Aorta (tissue), 5 donors: ENCODE results near the gene IL1RAPL1. TPM values are rescaled to one million over a fixed set of nuclear protein-coding genes. Genes with fewer than 3 reads are reported as not detected.

Experiments
- ATAC-seq: fragments of 200-7000 bp; cut with Tn5 transposase; one replicate; pipeline ENCODE4 v1.9.1; 2022; ENCODE audit warnings: moderate library complexity; ENCODE audit not compliant: low FRiP score
- DNase-seq, 2 donors: peaks; one replicate each; pipeline ENCODE4 v3.0.0-alpha.2; 2020
- H3K27ac ChIP-seq, 2 donors: one replicate each; pipeline ENCODE4 v1.5.1; 2013; ENCODE audit warnings: low read length in 2 of 2, mild to moderate bottlenecking in 2 of 2, moderate library complexity in 2 of 2, control low read depth in 1 of 2, inconsistent platforms in 1 of 2, low read depth in 1 of 2
- H3K27me3 ChIP-seq, 2 donors: one replicate each; pipeline ENCODE4 v1.6.1; 2013; ENCODE audit warnings: control low read depth in 1 of 2, low read length in 1 of 2, mild to moderate bottlenecking in 1 of 2, moderate library complexity in 1 of 2; ENCODE audit not compliant: insufficient read depth in 2 of 2, control insufficient read depth in 1 of 2
- H3K36me3 ChIP-seq, 2 donors: one replicate each; pipeline ENCODE4 v1.6.1; 2013; ENCODE audit warnings: control low read depth in 1 of 2, low read length in 1 of 2, mild to moderate bottlenecking in 1 of 2; ENCODE audit not compliant: insufficient read depth in 2 of 2, control insufficient read depth in 1 of 2
- H3K4me1 ChIP-seq, 2 donors: one replicate each; pipeline ENCODE4 v1.6.1; 2013; ENCODE audit warnings: low read length in 2 of 2, control low read depth in 1 of 2, mild to moderate bottlenecking in 1 of 2, moderate library complexity in 1 of 2; ENCODE audit not compliant: insufficient read depth in 2 of 2, control insufficient read depth in 1 of 2
- H3K4me3 ChIP-seq, 2 donors: one replicate each; pipeline ENCODE4 v1.5.1; 2013; ENCODE audit warnings: low read length in 2 of 2, control low read depth in 1 of 2, mild to moderate bottlenecking in 1 of 2
- H3K9me3 ChIP-seq: one replicate; pipeline ENCODE4 v1.6.1; 2013; ENCODE audit warnings: mild to moderate bottlenecking, low read length; ENCODE audit not compliant: control insufficient read depth
- WGBS, 2 donors: extraction: QIAGEN DNeasy Blood & Tissue Kit; methylation state at CpG; one replicate each; pipeline ENCODE4 v1.1.7; 2013; 5-methylcytosine and 5-hydroxymethylcytosine counted together
- intact Hi-C, 2 donors: fragments of 100-400 bp; cut with DNase I; formaldehyde crosslinking; loops; one replicate each; pipeline versions ENCODE4 v1.14.2 to v1.15.0; 2022
- polyA plus RNA-seq, 2 donors: library from polyadenylated mRNA; stranded (reverse); fragments of 200-250 nt; gene quantifications; one replicate each; pipeline ENCODE4 v1.2.3, GENCODE V29; 2013
- total RNA-seq, 2 donors: library from RNA; stranded (reverse); fragmentation: NEBNext Ultra II Directional; extraction: Animal tissue kit (Norgen Biotek cat#: 25700); gene quantifications; one replicate each; pipeline ENCODE4 v1.2.1, GENCODE V29; 2021
- donor health status: healthy with polysubstance abuse.
- donor health status: Bipolar disorder and iron deficiency.
- donor health status: DM: no; HTN: no; CAD: no.
- donor health status: DM: no; HTN: no; CAD: no.
- donor health status: DM: yes; HTN: yes; CAD: no.

IL1RAPL1 gene
- total and polyA plus RNA-seq, 4 donors: 0.24 to 0.26 TPM; not detected in 2

GRCh38 chrX:28609003-28609402 is 21.8 kb downstream of the IL1RAPL1 start:
- Histone ChIP-seq H3K4me1 (peaks cover 0 to 4% of the 10 kb centered on the region in 2 donors), H3K9me3 (no peaks in the 10 kb centered on the region), H3K27me3 (no peaks in the 10 kb centered on the region), H3K27ac (no peak overlapping the region), H3K4me3 (no peak overlapping the region), H3K36me3 (no peaks in the 10 kb centered on the region)
- no peak for ATAC-seq
- 98 to 99% methylated on average over 2 of the region's 2 CpGs for WGBS, 2 donors
- intact Hi-C loops: no loop called here
- no peak for DNase-seq

DNA sequence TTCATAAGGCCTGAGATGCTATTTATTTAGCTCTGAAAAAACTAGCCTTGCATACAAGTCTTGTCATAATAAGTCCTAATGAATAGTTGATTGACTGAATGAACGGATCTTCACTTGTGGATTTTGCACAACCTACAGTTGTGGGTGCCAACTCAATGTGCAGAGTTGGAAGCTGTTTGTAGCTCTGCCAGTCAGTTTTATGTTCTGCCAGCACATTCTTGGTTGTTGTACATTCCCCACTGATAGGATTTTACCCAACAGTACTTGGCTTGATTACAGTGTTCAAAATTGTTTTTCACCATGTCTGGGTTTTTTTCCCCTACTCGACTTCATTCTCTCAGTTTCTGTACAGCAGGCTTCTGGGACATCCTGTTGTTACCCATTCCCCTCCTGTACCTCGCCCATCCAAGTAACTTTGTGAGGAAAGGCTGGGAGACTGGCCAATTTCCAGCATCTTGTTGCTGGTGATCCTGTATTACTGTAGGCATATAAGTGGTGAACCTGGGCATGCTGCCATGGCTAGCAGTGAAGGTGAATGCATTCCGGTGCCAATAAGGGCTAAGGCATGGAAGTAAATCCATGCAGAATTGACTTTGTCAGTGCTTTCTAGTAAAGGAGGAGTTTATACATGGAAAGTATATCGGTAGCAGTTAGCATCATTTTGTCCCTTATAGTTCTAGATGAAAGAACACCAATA is 22.8 kb downstream of the IL1RAPL1 start:
- WGBS, 2 donors: 30 to 40% methylated on average over 5 of the region's 5 CpGs
- no peaks in the 10 kb centered on the region for H3K9me3 ChIP-seq
- intact Hi-C loops: no loop called here
- H3K4me3 ChIP-seq: no peak overlapping the region
- no peak for DNase-seq
- H3K36me3 ChIP-seq: no peaks in the 10 kb centered on the region
- H3K4me1 ChIP-seq: peaks cover 0 to 4% of the 10 kb centered on the region in 2 donors
- H3K27ac ChIP-seq: no peak overlapping the region
- no peak for ATAC-seq
- H3K27me3 ChIP-seq: no peaks in the 10 kb centered on the region

DNA sequence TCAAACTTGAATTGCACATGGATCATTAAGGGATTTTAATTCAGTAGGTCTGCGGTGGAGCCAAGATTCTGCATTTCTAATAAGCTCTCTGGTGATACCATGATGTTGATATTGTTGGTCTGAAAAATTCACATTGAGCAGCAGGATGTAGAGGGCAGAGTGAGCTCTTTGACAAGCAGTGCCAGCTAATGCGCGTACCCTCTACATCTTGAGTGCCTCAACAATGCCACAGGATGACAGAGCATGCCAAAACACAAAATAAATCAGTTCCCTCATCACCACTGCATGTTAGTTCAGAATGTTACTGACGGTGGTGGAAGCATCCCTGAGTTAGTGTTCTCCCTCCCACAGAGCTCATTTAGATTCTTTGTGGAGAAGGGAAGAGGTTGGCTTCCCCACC is 23.5 kb downstream of the IL1RAPL1 start:
- H3K27me3 ChIP-seq: no peaks in the 10 kb centered on the region
- 69 to 97% methylated on average over 4 of the region's 4 CpGs for WGBS, 2 donors
- H3K9me3 ChIP-seq: no peaks in the 10 kb centered on the region
- H3K36me3 ChIP-seq: no peaks in the 10 kb centered on the region
- no peak overlapping the region for H3K27ac ChIP-seq
- DNase-seq: no peak
- intact Hi-C loops: no loop called here
- H3K4me3 ChIP-seq: no peak overlapping the region
- no peak for ATAC-seq
- H3K4me1 ChIP-seq: peaks cover 0 to 4% of the 10 kb centered on the region in 2 donors

DNA sequence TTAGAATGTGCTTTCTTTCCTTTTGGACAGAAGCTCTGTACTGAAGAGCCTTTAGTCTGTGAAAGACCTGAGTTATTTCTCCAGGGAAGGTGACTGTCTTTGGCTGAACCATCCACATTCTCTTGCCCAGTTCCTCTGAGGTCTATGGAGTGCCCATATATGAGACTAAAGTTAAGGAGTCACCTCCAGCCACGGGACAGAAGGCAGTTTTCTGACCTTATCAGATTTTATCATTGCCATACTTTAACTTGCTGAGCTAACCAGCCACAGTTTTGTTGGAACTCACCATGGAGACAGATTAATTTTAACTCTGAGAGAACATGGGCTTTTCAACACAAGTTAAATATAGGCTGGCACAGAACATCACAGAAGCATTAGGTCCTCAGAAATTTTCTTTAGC is 26.3 kb downstream of the IL1RAPL1 start:
- Histone ChIP-seq H3K4me1 (peaks cover 0 to 4% of the 10 kb centered on the region in 2 donors), H3K9me3 (no peaks in the 10 kb centered on the region), H3K4me3 (no peak overlapping the region), H3K27me3 (no peaks in the 10 kb centered on the region), H3K36me3 (no peaks in the 10 kb centered on the region), H3K27ac (no peak overlapping the region)
- intact Hi-C loops: no loop called here
- 3 to 11% methylated on average over 1 of the region's 1 CpG for WGBS, 2 donors
- DNase-seq: no peak
- ATAC-seq: peak; percentile 26

- WGBS, 2 donors: 76 to 92% methylated on average over 2 of the region's 2 CpGs
- H3K4me1 ChIP-seq: no peaks in the 10 kb centered on the region
- H3K9me3 ChIP-seq: no peaks in the 10 kb centered on the region
- intact Hi-C loops: no loop called here
- no peak for ATAC-seq
- H3K27ac ChIP-seq: no peak overlapping the region
- DNase-seq: no peak
- H3K36me3 ChIP-seq: no peaks in the 10 kb centered on the region
- H3K4me3 ChIP-seq: no peak overlapping the region
- no peaks in the 10 kb centered on the region for H3K27me3 ChIP-seq
Measured at GRCh38 chrX:28625223-28625622, 38.0 kb downstream of the IL1RAPL1 start.

DNA sequence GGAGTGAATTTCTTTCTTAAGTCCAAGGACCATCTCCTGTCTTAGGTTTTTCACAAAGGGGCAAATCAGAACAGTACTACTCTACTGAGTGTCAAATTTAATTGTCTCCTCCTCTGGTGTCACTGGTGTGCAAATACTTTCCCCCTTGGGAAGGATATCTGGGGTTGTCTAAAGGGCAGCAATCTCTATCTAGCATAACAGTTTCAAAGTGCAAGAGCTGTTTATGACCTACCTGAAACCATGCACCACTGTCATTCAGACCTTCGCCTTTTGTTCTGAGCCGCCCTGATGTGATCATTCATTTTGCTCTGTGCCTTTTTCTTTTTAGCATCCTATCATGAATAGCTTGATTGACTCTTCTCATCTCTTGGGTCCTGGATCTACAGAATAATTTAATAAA is 39.3 kb downstream of the IL1RAPL1 start:
- ATAC-seq (no peak), DNase-seq (no peak)
- no peaks in the 10 kb centered on the region for H3K4me1 ChIP-seq
- no peak overlapping the region for H3K4me3 ChIP-seq
- H3K27me3 ChIP-seq: no peaks in the 10 kb centered on the region
- intact Hi-C loops: no loop called here
- 83 to 94% methylated on average over 2 of the region's 2 CpGs for WGBS, 2 donors
- no peaks in the 10 kb centered on the region for H3K36me3 ChIP-seq
- H3K9me3 ChIP-seq: no peaks in the 10 kb centered on the region
- no peak overlapping the region for H3K27ac ChIP-seq

DNA sequence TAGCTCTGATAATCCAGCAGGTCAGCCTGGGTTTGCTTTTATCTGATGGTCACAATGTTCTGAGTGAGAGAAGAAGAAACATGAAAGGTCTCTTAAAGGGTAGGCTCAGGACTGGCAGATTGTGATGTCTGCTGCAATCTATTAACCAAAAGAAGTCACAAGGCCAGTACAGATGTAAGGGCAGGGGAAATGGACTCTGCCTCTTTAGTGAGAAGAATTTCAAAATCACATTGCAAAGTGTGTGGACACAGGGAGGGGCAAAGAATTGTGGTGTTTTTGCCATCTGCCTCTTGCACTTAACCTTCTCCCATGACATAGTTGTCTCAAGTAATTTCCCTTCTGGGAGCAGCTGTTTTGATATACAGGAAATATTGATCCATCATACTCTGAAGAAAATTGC is 40.9 kb downstream of the IL1RAPL1 start:
- Histone ChIP-seq H3K9me3 (no peaks in the 10 kb centered on the region), H3K36me3 (no peaks in the 10 kb centered on the region), H3K4me3 (no peak overlapping the region), H3K27ac (no peak overlapping the region), H3K27me3 (no peaks in the 10 kb centered on the region), H3K4me1 (no peaks in the 10 kb centered on the region)
- intact Hi-C loops: no loop called here
- DNase-seq: no peak
- ATAC-seq: no peak

DNA sequence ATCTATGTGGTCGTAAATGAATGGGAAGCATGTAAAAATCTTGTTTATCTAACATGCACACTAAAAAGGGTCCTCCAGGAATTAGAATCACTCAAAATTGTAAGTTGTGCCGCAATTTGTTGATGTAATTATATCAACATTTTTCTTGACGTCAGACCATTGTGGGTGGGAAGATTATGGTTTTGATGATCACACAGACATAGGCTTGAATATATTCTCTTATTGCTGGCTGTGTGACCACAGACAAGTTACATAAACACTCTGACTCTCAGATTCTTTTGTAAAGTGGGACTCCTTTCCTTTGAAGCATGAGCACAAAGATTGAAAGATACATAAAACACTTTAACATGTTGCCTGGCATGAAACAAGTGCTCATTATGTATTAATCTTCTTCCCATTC is 51.5 kb downstream of the IL1RAPL1 start:
- no peaks in the 10 kb centered on the region for H3K9me3 ChIP-seq
- no peaks in the 10 kb centered on the region for H3K4me1 ChIP-seq
- 68 to 91% methylated on average over 3 of the region's 3 CpGs for WGBS, 2 donors
- H3K27ac ChIP-seq: no peak overlapping the region
- DNase-seq: no peak
- H3K27me3 ChIP-seq: no peaks in the 10 kb centered on the region
- ATAC-seq: no peak
- intact Hi-C loops: no loop called here
- no peak overlapping the region for H3K4me3 ChIP-seq
- no peaks in the 10 kb centered on the region for H3K36me3 ChIP-seq

GRCh38 chrX:28639451-28639850 is 52.2 kb downstream of the IL1RAPL1 start:
- no peak overlapping the region for H3K4me3 ChIP-seq
- no peak overlapping the region for H3K27ac ChIP-seq
- 49 to 71% methylated on average over 2 of the region's 2 CpGs for WGBS, 2 donors
- no peaks in the 10 kb centered on the region for H3K36me3 ChIP-seq
- H3K27me3 ChIP-seq: no peaks in the 10 kb centered on the region
- DNase-seq (no peak), ATAC-seq (no peak)
- intact Hi-C loops: no loop called here
- no peaks in the 10 kb centered on the region for H3K9me3 ChIP-seq
- H3K4me1 ChIP-seq: no peaks in the 10 kb centered on the region
